GM03348 (cell line): ENCODE results near the gene CTNND2.
A peak's percentile ranks its signal among the peaks of the same experiment; 100 is the strongest.

Source experiments
- DNase-seq: peaks from one replicate; pipeline ENCODE4 v3.0.0; 2012; ENCODE audit warnings: low spot score

Gene CTNND2, protein sequence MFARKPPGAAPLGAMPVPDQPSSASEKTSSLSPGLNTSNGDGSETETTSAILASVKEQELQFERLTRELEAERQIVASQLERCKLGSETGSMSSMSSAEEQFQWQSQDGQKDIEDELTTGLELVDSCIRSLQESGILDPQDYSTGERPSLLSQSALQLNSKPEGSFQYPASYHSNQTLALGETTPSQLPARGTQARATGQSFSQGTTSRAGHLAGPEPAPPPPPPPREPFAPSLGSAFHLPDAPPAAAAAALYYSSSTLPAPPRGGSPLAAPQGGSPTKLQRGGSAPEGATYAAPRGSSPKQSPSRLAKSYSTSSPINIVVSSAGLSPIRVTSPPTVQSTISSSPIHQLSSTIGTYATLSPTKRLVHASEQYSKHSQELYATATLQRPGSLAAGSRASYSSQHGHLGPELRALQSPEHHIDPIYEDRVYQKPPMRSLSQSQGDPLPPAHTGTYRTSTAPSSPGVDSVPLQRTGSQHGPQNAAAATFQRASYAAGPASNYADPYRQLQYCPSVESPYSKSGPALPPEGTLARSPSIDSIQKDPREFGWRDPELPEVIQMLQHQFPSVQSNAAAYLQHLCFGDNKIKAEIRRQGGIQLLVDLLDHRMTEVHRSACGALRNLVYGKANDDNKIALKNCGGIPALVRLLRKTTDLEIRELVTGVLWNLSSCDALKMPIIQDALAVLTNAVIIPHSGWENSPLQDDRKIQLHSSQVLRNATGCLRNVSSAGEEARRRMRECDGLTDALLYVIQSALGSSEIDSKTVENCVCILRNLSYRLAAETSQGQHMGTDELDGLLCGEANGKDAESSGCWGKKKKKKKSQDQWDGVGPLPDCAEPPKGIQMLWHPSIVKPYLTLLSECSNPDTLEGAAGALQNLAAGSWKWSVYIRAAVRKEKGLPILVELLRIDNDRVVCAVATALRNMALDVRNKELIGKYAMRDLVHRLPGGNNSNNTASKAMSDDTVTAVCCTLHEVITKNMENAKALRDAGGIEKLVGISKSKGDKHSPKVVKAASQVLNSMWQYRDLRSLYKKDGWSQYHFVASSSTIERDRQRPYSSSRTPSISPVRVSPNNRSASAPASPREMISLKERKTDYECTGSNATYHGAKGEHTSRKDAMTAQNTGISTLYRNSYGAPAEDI (N-terminal part only)

GRCh38 chr5:11904265-11904906 is at the start of gene CTNND2:
TSS of gene CTNND2 (minus strand) at chr5:11904446. CDS start at chr5:11903853, 593 bp downstream.
- DNase-seq: peak; percentile 48

GRCh38 chr5:11946317-11946716 is 42.1 kb upstream of the CTNND2 start:
- DNase-seq: no peak

DNA sequence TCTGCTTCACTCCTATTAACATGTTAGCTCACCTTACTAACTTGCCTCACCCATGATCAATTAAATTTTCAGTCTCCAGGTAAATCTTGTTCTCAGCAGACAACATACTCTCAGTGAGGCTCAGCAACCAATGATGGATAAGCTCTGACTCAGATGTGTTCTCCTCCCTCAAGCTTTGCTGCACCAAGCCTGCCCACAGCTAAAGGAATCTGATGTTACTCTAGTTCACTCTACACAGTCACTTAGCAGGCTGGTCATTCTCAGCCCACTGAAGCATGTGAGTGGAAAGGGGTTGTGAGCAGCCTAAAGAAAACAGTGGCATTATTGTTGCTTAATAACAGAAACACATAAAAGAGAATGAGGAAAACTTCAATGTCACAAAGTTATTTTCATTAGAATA is 37.3 kb upstream of the CTNND2 start:
- DNase-seq: no peak

GRCh38 chr5:11931638-11932037 is 27.4 kb upstream of the CTNND2 start:
- DNase-seq: no peak

DNA sequence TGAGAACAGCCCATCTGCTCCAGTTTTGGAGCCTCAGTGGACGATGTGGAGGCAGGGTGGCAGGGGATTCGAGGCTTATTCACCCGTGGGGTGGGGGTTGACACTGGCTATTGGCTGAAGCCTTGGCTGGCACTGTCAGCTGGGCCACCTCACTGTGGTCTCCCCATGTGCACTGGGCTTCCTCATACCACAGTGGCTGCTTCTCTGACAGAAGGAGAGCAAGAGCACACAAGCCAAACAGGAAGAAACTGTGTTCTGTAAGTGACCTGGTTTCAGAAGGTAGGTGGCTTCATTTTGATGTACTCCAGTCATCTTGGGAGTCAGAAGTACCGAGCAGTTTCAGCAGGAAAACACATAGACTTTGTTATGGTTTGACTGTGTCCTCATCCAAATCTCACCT is 24.7 kb upstream of the CTNND2 start:
- no peak for DNase-seq

DNA sequence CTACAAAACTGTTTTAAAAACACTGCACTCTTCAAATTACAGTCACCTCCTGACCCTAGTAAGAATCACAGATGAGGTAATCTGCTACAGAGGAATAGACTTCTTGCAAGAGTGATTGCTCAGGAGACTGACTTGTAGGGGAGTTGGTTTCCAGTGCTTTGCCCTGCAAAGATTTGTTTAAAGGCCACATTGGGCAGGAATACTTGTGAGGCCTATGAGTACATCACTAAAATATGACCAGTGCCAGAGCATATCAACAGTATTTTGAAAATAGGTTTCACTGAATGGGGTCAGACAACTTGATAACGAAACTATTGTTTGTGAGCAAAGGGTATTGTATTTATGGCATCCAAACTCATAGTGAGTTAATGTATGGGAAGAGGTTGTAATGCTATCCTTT is 21.5 kb upstream of the CTNND2 start:
- no peak for DNase-seq

DNA sequence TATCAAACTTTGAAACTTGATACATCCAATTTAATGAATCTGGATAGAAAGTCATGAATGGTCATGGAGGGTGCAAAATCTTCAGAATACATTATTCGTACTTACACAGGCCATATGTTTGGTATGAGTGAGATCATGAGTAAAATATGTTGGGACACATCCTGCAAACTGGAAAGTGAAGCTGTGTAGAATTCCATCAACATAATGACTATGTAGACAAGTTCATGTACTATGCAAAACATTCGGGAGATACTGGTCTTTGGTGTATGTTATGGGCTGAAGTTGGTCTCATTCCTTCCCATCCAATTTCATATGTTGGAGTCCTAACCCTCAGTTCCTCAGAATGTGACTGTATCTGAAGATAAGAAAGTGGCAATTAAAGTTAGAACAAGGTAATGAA is 18.1 kb upstream of the CTNND2 start:
- no peak for DNase-seq

- DNase-seq: no peak
Measured at GRCh38 chr5:11918463-11919045, 14.3 kb upstream of the CTNND2 start.

- DNase-seq: no peak
Measured at GRCh38 chr5:11909471-11909870, 5.2 kb upstream of the CTNND2 start.

DNA sequence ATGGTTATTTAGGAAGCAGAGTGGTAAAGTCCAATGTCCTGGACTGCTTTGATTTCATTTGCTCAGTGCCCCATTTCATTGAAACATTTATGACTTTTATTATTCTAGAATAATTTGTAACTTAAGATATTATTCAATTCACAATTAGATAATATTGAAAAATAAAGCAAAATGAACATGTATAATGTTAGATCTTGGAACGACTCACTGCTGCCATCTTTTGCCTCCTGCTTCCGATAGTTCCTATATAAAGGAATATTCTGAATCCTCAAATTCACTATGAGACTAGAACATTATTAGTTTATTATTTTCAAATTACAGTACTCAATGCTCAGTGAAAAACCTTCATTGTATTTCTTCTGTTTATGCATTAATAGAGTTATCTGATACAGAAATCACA is 2.3 kb upstream of the CTNND2 start:
- no peak for DNase-seq

DNA sequence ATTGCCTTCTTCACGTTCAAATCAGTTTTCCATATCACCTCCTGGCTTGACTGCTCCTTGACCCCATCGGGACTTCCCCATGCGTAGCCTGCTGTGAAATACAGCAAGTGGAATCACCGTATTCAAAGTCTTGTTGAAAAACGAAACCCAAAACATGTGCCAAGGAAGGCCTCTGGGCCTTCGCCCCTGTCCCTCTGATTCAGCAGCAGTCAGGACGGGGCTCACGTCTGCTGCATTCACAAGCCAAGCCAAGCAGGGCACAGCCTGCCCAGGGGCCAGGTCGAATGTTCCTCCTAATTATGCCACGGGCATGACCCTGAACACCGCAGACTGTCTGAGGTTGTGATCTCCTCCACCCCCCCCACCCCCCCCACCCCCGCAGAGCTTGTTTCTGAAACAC is 960 bp upstream of the CTNND2 start:
- DNase-seq: peak; percentile 5

- DNase-seq: peak; percentile 42
Measured at GRCh38 chr5:11903614-11904264, 507 bp downstream of the CTNND2 start.

GRCh38 chr5:11903121-11903613 is 1.1 kb downstream of the CTNND2 start:
- DNase-seq: no peak

GRCh38 chr5:11902201-11902619 is 2.0 kb downstream of the CTNND2 start:
- no peak for DNase-seq

GRCh38 chr5:11898787-11899186 is 5.5 kb downstream of the CTNND2 start:
- no peak for DNase-seq

DNA sequence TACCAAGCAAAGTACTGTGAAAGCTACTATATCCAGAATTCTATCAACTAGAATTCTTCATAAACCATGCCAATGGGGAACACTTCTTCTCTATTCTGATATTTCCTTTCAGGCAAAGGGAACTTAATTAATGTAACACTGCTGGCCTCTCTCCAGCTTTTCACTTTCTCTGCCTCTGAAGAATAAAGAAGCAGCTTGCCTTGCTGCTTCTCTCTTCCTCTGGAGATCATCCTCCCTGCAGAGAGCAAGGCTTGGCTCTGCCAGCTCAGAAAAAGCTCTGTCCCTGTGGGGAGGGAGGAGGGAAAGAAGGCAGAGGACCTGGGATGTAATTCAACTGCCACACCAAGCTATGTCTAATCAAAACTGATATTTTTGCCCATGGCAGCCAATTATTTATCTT is 6.5 kb downstream of the CTNND2 start:
- DNase-seq: no peak

DNA sequence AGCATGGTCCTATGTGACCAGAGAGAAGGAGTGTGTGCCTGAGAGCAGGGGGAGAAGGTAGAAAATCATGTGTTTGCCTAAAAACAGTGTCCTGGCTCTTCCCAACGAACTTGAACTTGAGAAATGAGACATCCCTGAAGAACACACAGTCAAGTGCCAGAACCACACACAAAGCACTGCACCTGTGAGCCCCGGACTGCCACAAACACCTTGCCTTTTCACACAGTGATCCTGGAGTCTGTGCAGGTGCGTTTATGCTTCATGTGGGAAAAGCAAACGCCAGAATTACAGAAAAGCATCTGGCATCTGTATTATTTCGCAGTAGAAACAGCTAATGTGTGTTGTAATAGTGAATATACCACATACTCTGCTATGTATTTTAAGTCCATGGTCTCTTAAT is 9.3 kb downstream of the CTNND2 start:
- DNase-seq: no peak

GRCh38 chr5:11892832-11893231 is 11.4 kb downstream of the CTNND2 start:
- DNase-seq: no peak

- DNase-seq: no peak
Measured at GRCh38 chr5:11890777-11891176, 13.5 kb downstream of the CTNND2 start.

GRCh38 chr5:11888221-11888620 is 16.0 kb downstream of the CTNND2 start:
- DNase-seq: no peak

GRCh38 chr5:11878814-11879213 is 25.4 kb downstream of the CTNND2 start:
- no peak for DNase-seq
